Measurements from ENCODE around the gene PLPP3.
"Not testable (repeated sequence)": the region's sequence is repeated elsewhere in the genome, so short reads cannot be mapped to it uniquely, and the experiment has no call there.

PLPP3 gene

GRCh38 chr1:56578963-56579875 is at the start of gene PLPP3:
Gene PLPP3, minus strand, starts transcription at chr1:56579563. Its CDS starts 547 bp downstream, at chr1:56579016.
- no peak for DNase-seq

GRCh38 chr1:56627636-56628039 is 48.3 kb upstream of the PLPP3 start:
- no peak for DNase-seq

- DNase-seq: no peak
These were observed 47.8 kb upstream of the PLPP3 start for GRCh38 chr1:56627019-56627635.

- no peak for DNase-seq
These were observed 47.2 kb upstream of the PLPP3 start for GRCh38 chr1:56626546-56626945.

GRCh38 chr1:56625819-56626440 is 46.6 kb upstream of the PLPP3 start:
- DNase-seq: no peak

- DNase-seq: no peak
These were observed 37.8 kb upstream of the PLPP3 start for GRCh38 chr1:56617141-56617540.

- not testable (repeated sequence) for DNase-seq
These were observed 31.4 kb upstream of the PLPP3 start for GRCh38 chr1:56610770-56611169.

GRCh38 chr1:56610097-56610496 is 30.7 kb upstream of the PLPP3 start:
- not testable (repeated sequence) for DNase-seq

- not testable (repeated sequence) for DNase-seq
These were observed 16.2 kb upstream of the PLPP3 start for GRCh38 chr1:56595397-56596191.

GRCh38 chr1:56591909-56592308 is 12.5 kb upstream of the PLPP3 start:
- DNase-seq: no peak

- no peak for DNase-seq
These were observed 11.2 kb upstream of the PLPP3 start for GRCh38 chr1:56590520-56591011.

GRCh38 chr1:56589369-56589768 is 10.0 kb upstream of the PLPP3 start:
- no peak for DNase-seq

GRCh38 chr1:56586502-56586901 is 7.1 kb upstream of the PLPP3 start:
- DNase-seq: no peak

- DNase-seq: no peak
These were observed 6.6 kb upstream of the PLPP3 start for GRCh38 chr1:56585985-56586384.

- no peak for DNase-seq
These were observed 5.7 kb upstream of the PLPP3 start for GRCh38 chr1:56584910-56585528.

- DNase-seq: no peak
These were observed 4.7 kb upstream of the PLPP3 start for GRCh38 chr1:56583957-56584468.

GRCh38 chr1:56580771-56581170 is 1.4 kb upstream of the PLPP3 start:
- DNase-seq: no peak

- DNase-seq: no peak
These were observed 1.0 kb downstream of the PLPP3 start for GRCh38 chr1:56578138-56578962.

GRCh38 chr1:56577406-56578137 is 1.8 kb downstream of the PLPP3 start:
- no peak for DNase-seq

GRCh38 chr1:56576880-56577405 is 2.4 kb downstream of the PLPP3 start:
- no peak for DNase-seq
